Ovary (tissue), 9 donors: Measurements from ENCODE around the gene MDGA2. TPM values are rescaled to one million over a fixed set of nuclear protein-coding genes. Genes with fewer than 3 reads are reported as not detected.

Experiments
- DNase-seq, 5 donors: peaks; one replicate each; pipeline ENCODE4 v3.0.0-alpha.2; 2019 to 2020
- H3K27ac ChIP-seq, 2 donors: fragments of 200-600 bp; one replicate each; pipeline versions ENCODE4 v1.5.1 to v1.8.0; 2019 to 2022
- H3K27me3 ChIP-seq: fragments of 200-600 bp; one replicate; pipeline ENCODE4 v1.8.0; 2022
- H3K36me3 ChIP-seq: fragments of 200-600 bp; sonication (generic); one replicate; pipeline ENCODE4 v1.5.1; 2019
- H3K4me1 ChIP-seq: one replicate; pipeline ENCODE4 v1.8.1; 2013; ENCODE audit warnings: mild to moderate bottlenecking, moderate library complexity; ENCODE audit not compliant: insufficient read depth
- H3K4me3 ChIP-seq: fragments of 200-600 bp; sonication (generic); one replicate; pipeline ENCODE4 v1.5.1; 2017
- H3K9me3 ChIP-seq, 2 donors: fragments of 200-600 bp in 1 of 2; sonication (generic) in 1 of 2; one replicate each; pipeline versions ENCODE4 v1.5.1 to v1.8.1; 2013 to 2019; ENCODE audit warnings: mild to moderate bottlenecking in 1 of 2, moderate library complexity in 1 of 2
- CTCF ChIP-seq, 3 donors: fragments of 450-650 bp in 2 of 3; fragments of 200-600 bp in 1 of 3; IDR thresholded peaks; one replicate each; pipeline versions ENCODE4 v1.5.1 to v1.8.0; 2016 to 2022; ENCODE audit warnings: antibody characterized with exemption in 3 of 3, mild to moderate bottlenecking in 1 of 3
- EP300 ChIP-seq: sonication (generic); formaldehyde crosslinking; IDR thresholded peaks from one replicate; pipeline ENCODE4 v1.6.1; 2017; ENCODE audit warnings: antibody characterized with exemption
- POLR2A ChIP-seq: fragments of 450-650 bp; IDR thresholded peaks from one replicate; pipeline ENCODE4 v1.6.1; 2017; ENCODE audit warnings: antibody characterized with exemption, mild to moderate bottlenecking, moderate library complexity
- WGBS, 3 donors: extraction: QIAGEN DNeasy Blood & Tissue Kit in 1 of 3; methylation state at CpG; one replicate each; pipeline versions ENCODE4 v1.1.5 to v1.1.7; 2013 to 2017; 5-methylcytosine and 5-hydroxymethylcytosine counted together
- intact Hi-C, 4 donors: fragments of 100-400 bp; cut with DNase I; formaldehyde crosslinking; loops; one replicate each; pipeline versions ENCODE4 v1.11.0 to v1.15.1; 2022 to 2023
- polyA plus RNA-seq, 2 donors: library from polyadenylated mRNA; stranded (reverse); fragments of 200-250 nt in 1 of 2; fragments of 350-450 nt in 1 of 2; fragmentation: Illumina TruSeq in 1 of 2; extraction: RNeasy Lipid Tissue Mini Kit (QIAGEN cat#74804) in 1 of 2; gene quantifications; one replicate each; pipeline ENCODE4 v1.2.3, GENCODE V29; 2013 to 2014
- total RNA-seq, 7 donors: library from RNA; depleted of rRNA in 2 of 7; stranded (reverse); fragments of >200 nt in 2 of 7; fragmentation: NEBNext Ultra II Directional in 3 of 7; extraction: Animal tissue kit (Norgen Biotek cat#: 25700) in 3 of 7; gene quantifications; one replicate each; pipeline versions ENCODE4 v1.1.0 to v1.2.4, GENCODE V29; 2016 to 2023
- donor health status: DM: no; HTN: no; CAD: no; lungs with moderate emphysema.
- donor health status: DM: no; HTN: no; CAD: no.
- donor health status: Bipolar disorder and iron deficiency.
- donor health status: DM: yes; HTN: yes; CAD: no.
- donor health status: DM: no; HTN: no; CAD: no.
- donor health status: DM: yes; HTN: yes; CAD: no.

MDGA2 gene
- total and polyA plus RNA-seq, 9 donors = 0.04 to 0.26 (median 0.18) TPM; not detected in 5

GRCh38 chr14:47590767-47591495, 84.5 kb downstream of the MDGA2 start:
- TF ChIP-seq POLR2A (no peak), EP300 (no peak), CTCF (IDR thresholded peaks at IDR 0.05) (no peak)
- Histone ChIP-seq H3K4me1 (no peaks in the 10 kb centered on the region), H3K4me3 (no peak overlapping the region), H3K9me3 (no peaks in the 10 kb centered on the region), H3K27ac (no peak overlapping the region), H3K27me3 (no peaks in the 10 kb centered on the region), H3K36me3 (no peaks in the 10 kb centered on the region)
- no peak for DNase-seq
- 41 to 47% (median 46%) methylated on average over 2 of the region's 2 CpGs for WGBS, 3 donors
- intact Hi-C loops = no loop called here

- Histone ChIP-seq H3K9me3 (no peaks in the 10 kb centered on the region), H3K27ac (no peak overlapping the region), H3K4me1 (no peaks in the 10 kb centered on the region), H3K4me3 (no peak overlapping the region), H3K27me3 (no peaks in the 10 kb centered on the region), H3K36me3 (no peaks in the 10 kb centered on the region)
- DNase-seq = no peak
- intact Hi-C loops = no loop called here
- WGBS, 3 donors = 90 to 93% (median 93%) methylated on average over 7 of the region's 7 CpGs
- TF ChIP-seq POLR2A (no peak), CTCF (IDR thresholded peaks at IDR 0.05) (no peak)
Observed at GRCh38 chr14:47585447-47585846, 90.0 kb downstream of the MDGA2 start.

GRCh38 chr14:47567273-47567672, 108.1 kb downstream of the MDGA2 start:
- Histone ChIP-seq H3K27me3 (no peaks in the 10 kb centered on the region), H3K27ac (no peak overlapping the region), H3K9me3 (no peaks in the 10 kb centered on the region), H3K4me3 (no peak overlapping the region), H3K4me1 (no peaks in the 10 kb centered on the region), H3K36me3 (no peaks in the 10 kb centered on the region)
- intact Hi-C loops = no loop called here
- TF ChIP-seq POLR2A (no peak), EP300 (no peak), CTCF (IDR thresholded peaks at IDR 0.05) (no peak)
- no peak for DNase-seq

GRCh38 chr14:47557894-47558293, 117.5 kb downstream of the MDGA2 start:
- 31 to 60% (median 35%) methylated on average over 1 of the region's 1 CpG for WGBS, 3 donors

More at GRCh38 chr14:47557894-47558293, 117.5 kb downstream of the MDGA2 start:
- H3K27ac ChIP-seq = no peak overlapping the region
- DNase-seq = no peak
- TF ChIP-seq CTCF (IDR thresholded peaks at IDR 0.05) (no peak), EP300 (no peak), POLR2A (no peak)
- no peaks in the 10 kb centered on the region for H3K9me3 ChIP-seq
- no peak overlapping the region for H3K4me3 ChIP-seq
- intact Hi-C loops = no loop called here
- no peaks in the 10 kb centered on the region for H3K27me3 ChIP-seq
- peaks cover 6% of the 10 kb centered on the region for H3K4me1 ChIP-seq
- H3K36me3 ChIP-seq = no peaks in the 10 kb centered on the region
